Duodenal mucosa (tissue), 2 donors: Measurements from ENCODE around the gene KCNG2.

ENCODE experiments used
- H3K27ac ChIP-seq: one replicate; pipeline ENCODE4 v1.7.0; 2013; ENCODE audit warnings: low read depth, low read length
- H3K27me3 ChIP-seq, 2 donors: one replicate each; pipeline ENCODE4 v1.7.0; 2013; ENCODE audit warnings: low read length in 2 of 2, control low read depth in 1 of 2; ENCODE audit not compliant: insufficient read depth in 2 of 2, control insufficient read depth in 1 of 2
- H3K36me3 ChIP-seq, 2 donors: one replicate each; pipeline ENCODE4 v1.7.0; 2013; ENCODE audit warnings: low read length in 2 of 2, control low read depth in 1 of 2; ENCODE audit not compliant: insufficient read depth in 2 of 2, control insufficient read depth in 1 of 2
- H3K4me1 ChIP-seq, 2 donors: one replicate each; pipeline ENCODE4 v1.7.0; 2013; ENCODE audit warnings: low read length in 2 of 2, control low read depth in 1 of 2; ENCODE audit not compliant: insufficient read depth in 2 of 2, control insufficient read depth in 1 of 2
- H3K4me3 ChIP-seq, 2 donors: one replicate each; pipeline ENCODE4 v1.7.0; 2013; ENCODE audit warnings: low read length in 2 of 2, low read depth in 1 of 2
- H3K9ac ChIP-seq, 2 donors: one replicate each; pipeline ENCODE4 v1.7.0; 2013; ENCODE audit warnings: low read length in 2 of 2, low read depth in 1 of 2
- H3K9me3 ChIP-seq, 2 donors: one replicate each; pipeline ENCODE4 v1.7.0; 2013; ENCODE audit warnings: low read length in 2 of 2, control low read depth in 1 of 2; ENCODE audit not compliant: control insufficient read depth in 1 of 2

KCNG2 gene

DNA sequence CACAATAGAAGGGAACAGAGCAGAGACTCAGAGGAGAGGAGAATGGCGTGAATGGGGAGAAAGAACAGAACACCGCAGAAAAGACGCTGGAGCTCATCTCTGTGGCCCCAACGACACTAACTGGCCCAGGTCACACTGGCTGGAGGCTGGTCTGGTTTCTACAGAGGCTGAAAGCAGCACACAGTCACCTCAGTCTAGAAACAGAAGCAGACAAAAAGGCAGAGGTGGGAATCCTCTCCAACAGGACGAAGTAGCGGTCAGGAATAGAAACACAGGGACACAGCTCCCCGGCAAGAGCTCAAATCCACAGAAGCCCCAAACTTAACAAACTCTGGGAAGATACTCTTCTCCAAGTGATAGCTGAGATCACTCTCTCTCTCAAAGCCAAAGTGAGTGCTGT lies 144.5 kb downstream of the KCNG2 start:
- Histone ChIP-seq H3K9me3 (no peaks in the 10 kb centered on the region), H3K9ac (no peak overlapping the region), H3K4me3 (no peak overlapping the region), H3K27ac (no peak overlapping the region), H3K4me1 (peaks cover 24 to 26% of the 10 kb centered on the region in 2 donors), H3K36me3 (peaks cover 0 to 36% of the 10 kb centered on the region in 2 donors), H3K27me3 (no peaks in the 10 kb centered on the region)

DNA sequence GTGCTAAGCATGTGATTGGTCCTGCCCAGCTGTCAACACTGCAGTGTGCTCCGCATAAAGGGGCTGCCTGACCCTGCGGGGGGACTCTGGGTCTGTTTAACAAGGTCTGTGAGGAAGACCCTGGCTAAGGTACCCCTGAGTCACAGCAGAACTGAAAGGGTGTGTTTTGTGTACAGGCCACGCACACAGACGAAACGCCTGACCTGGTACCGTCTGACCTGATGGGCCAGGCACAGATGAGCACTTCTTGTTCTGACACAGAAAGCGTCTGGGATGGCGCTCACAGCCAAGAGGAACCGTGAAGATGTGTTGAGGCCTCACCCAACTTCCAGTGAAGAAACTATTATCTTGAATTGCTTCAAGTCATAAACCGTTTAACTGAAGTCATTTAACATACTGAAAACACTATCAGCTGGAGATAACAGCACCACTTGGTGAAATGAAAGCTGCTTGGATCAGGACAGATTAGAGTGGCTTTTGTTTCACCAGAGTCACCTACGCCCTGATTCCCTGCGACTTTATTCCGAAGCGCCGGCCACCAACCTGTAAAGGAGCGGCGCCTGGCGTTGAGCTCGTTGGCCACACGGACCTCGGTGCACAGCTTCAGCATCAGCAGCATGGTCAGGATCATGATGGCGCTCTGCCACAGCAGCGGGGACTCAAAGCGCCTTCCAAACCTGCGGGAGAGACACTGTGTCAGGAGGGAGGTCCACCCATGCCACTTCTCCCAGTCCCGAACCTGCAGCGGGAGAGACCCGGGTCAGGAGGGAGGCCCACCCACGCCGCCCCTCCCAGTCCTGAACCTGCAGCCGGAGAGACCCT lies 145.3 kb downstream of the KCNG2 start:
- Histone ChIP-seq H3K9ac (no peak overlapping the region), H3K27me3 (no peaks in the 10 kb centered on the region), H3K4me3 (peak overlapping the region in 1 of 2 donors; percentile 43), H3K4me1 (peaks cover 24 to 26% of the 10 kb centered on the region in 2 donors), H3K9me3 (no peaks in the 10 kb centered on the region), H3K36me3 (peaks cover 0 to 30% of the 10 kb centered on the region in 2 donors), H3K27ac (no peak overlapping the region)

DNA sequence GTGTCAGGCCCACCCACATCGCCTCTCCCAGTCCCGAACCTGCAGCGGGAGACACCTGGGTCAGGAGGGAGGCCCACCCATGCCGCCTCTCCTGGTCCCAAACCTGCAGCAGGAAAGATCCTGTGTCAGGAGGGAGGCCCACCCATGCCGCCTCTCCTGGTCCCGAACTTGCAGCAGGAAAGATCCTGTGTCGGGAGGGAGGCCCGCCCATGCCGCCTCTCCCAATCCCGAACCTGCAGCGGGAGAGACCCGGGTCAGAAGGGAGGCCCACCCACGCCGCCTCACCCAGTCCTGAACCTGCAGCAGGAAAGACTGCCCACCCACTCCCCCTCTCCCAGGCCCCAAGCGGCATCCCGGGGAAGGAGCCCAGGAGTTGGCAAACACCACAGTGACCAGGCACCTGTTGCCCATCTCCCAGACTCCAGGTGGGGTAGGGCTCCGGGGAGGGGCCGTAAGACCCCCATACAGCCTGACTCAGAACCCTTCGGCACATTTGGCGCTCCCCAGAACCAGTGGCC lies 145.9 kb downstream of the KCNG2 start:
- Histone ChIP-seq H3K4me1 (peaks cover 24 to 28% of the 10 kb centered on the region in 2 donors), H3K9me3 (no peaks in the 10 kb centered on the region), H3K27me3 (no peaks in the 10 kb centered on the region), H3K9ac (no peak overlapping the region), H3K4me3 (no peak overlapping the region), H3K36me3 (peaks cover 0 to 27% of the 10 kb centered on the region in 2 donors), H3K27ac (no peak overlapping the region)

DNA sequence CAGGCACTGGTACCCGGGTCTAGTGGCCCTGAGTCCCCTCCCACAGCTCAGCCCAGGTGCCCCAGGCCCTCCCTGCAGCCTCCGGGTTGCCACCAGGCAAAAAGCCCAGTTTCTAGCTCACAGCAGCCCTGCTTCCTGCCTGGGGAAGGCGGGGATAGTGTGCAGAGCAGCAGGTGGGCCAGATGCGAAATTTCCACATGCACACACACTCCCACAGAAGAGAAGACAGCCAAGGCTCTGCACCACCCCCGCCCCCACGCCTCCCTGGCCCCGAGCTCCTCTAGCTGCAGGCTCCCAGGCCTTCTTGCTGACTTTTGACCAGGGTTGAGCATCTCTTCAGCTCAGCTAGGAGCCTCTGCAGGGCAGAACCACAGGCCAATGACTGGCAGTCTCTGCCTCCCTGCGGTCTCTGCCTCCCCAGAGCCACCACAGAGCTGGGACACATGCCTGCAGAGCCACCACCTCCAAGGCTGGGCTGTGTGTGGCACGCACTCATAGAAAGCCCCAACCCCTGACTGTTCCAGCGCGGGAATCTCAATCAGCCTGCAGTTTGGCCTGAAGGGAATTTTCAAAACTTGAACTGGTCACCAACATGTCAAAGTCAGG lies 146.5 kb downstream of the KCNG2 start:
- peaks cover 24 to 33% of the 10 kb centered on the region in 2 donors for H3K4me1 ChIP-seq
- no peaks in the 10 kb centered on the region for H3K9me3 ChIP-seq
- no peak overlapping the region for H3K4me3 ChIP-seq
- peaks cover 0 to 25% of the 10 kb centered on the region in 2 donors for H3K36me3 ChIP-seq
- H3K27me3 ChIP-seq: no peaks in the 10 kb centered on the region
- H3K27ac ChIP-seq: no peak overlapping the region
- H3K9ac ChIP-seq: no peak overlapping the region

DNA sequence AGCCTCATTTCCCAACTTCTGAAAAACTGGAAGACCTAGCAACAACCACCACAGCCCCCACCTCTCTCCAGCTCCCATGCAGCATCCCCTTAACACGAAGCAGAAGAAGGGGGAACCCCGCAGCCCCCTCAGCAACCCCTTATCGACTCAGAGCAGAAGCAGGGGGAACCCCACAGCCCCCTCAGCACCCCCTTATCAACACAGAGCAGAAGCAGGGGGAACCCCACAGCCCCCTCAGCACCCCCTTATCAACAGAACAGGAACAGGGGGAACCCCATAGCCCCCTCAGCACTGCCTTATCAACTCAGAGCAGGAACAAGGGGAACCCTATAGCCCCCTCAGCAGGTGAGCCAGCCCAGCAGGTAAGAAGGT lies 147.0 kb downstream of the KCNG2 start:
- Histone ChIP-seq H3K4me3 (no peak overlapping the region), H3K27ac (no peak overlapping the region), H3K9me3 (no peaks in the 10 kb centered on the region), H3K27me3 (no peaks in the 10 kb centered on the region), H3K36me3 (peaks cover 0 to 25% of the 10 kb centered on the region in 2 donors), H3K4me1 (peaks cover 25 to 33% of the 10 kb centered on the region in 2 donors), H3K9ac (no peak overlapping the region)

DNA sequence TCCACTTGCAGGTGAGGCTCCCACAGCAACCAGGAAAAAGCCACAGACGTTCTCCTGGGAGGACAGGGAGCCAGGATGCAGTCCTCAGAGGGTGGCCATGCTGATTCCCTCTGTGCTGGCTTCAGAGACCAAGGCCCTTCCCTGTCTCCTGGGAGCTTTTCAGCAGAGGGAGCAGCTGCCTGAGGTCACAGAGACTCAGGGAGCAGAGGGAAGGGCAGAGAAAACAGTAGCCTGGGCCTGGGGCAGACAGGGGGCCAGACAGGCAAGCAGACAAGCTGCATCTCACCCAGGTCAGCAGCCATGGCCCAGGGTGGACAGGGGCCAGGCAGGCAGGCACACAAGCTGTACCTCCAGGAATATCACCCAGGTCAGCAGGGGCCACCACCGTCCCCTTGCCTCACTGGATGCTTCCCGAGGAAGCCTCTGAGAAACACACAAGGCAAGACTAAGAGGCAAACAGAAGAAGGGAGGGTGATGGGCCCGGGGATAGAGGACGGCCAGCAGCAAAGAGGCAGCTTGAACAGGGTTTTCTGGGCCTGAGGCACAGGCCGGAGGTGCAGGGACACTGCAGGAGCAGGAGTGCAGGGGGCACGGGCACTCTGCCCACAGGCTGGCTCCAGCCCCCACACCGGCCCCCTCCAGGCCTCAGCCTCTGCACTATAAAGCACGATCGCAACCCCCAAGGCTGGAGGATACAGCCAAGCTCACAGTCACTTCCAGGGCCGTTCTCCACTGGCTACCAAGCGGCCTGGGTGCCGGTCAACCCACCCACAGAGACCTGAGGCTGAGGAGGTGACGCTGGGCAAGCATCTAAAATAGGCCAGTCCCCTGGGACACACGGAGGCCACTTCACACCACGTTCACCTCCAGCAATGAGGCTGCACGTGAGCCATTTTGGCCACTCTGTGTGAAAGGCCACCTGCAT lies 147.6 kb downstream of the KCNG2 start:
- Histone ChIP-seq H3K36me3 (peaks cover 0 to 23% of the 10 kb centered on the region in 2 donors), H3K27ac (no peak overlapping the region), H3K27me3 (no peaks in the 10 kb centered on the region), H3K4me1 (peaks cover 32 to 38% of the 10 kb centered on the region in 2 donors), H3K9me3 (no peaks in the 10 kb centered on the region), H3K4me3 (no peak overlapping the region), H3K9ac (no peak overlapping the region)

DNA sequence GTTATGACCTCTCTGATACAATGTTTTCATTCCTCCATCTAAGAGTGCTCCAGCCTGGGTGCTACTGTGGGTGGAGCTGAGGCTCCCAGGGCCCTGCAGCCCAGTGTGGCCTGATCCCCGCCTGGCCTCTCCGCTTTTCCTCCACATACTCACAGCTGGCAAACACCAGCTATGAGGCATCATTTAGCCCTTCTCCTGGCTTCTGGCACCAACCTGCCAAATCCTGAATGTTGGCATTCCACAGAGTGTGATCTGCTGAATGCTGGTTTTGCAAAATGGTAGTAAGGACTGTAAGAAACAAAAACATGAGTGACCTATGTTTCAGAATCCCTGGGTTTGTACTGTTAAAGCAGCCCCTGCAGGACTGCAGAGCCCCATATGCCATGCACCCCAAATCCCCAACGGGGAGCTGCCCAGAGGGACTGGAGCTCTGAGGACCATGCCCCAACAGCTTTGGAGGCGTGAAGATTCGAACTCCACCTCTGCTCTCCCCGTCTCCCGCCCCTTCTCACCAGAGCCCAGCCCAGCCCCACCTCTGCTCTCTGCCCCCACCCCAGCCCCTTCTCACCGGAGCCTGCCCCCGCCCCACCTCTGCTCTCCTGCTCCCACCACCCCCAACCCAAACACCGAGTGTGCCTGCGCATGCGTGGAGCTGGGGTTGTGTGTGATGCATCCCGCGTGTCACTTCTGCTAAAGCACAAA lies 149.5 kb downstream of the KCNG2 start:
- Histone ChIP-seq H3K27ac (no peak overlapping the region), H3K4me3 (no peak overlapping the region), H3K27me3 (no peaks in the 10 kb centered on the region), H3K4me1 (peaks cover 32 to 41% of the 10 kb centered on the region in 2 donors), H3K36me3 (peaks cover 0 to 7% of the 10 kb centered on the region in 2 donors), H3K9me3 (no peaks in the 10 kb centered on the region), H3K9ac (no peak overlapping the region)

DNA sequence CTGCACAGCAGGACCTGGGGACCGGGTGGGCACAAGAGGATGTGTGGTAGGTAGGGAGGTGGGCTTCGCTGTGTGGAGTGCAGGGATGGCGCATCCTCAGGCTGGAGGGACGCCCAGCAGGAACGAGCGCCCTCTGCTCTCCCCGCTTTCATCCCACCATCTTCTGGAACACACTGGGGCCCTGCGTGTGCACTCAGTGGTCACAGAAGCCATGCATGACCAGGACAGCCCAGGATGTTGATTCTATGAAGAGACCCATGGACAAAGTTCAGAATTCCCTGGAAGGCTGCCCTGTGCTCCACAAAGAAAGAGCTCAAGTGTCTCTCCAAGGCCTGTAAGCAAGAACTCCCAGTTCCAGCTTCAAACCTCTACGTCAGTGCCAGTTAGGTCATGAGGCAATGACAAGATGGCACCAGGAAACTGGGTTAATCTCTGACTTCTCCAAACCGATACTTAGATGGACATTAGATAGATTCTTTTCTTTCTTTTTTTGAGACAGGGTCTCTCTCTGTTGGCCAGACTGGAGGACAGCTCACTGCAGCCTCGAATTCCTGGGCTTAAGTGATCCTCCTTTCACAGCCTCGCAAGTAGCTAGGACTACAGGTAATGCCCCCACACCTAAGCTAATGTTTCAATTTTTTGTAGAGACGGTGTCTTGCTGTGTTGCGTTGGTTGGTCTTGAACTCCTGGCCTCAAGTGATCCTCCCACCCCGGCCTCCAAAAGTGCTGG lies 150.3 kb downstream of the KCNG2 start:
- H3K9me3 ChIP-seq: no peaks in the 10 kb centered on the region
- H3K9ac ChIP-seq: no peak overlapping the region
- no peak overlapping the region for H3K4me3 ChIP-seq
- no peak overlapping the region for H3K27ac ChIP-seq
- no peaks in the 10 kb centered on the region for H3K36me3 ChIP-seq
- peaks cover 23 to 35% of the 10 kb centered on the region in 2 donors for H3K4me1 ChIP-seq
- no peaks in the 10 kb centered on the region for H3K27me3 ChIP-seq
